Activated T-cell treated with anti-CD3 and anti-CD28 coated beads, Interleukin-2, amount 50 U/mL, for 4 hours (primary cell): Measurements from ENCODE around the gene FKBP5. TPM values are rescaled to one million over a fixed set of nuclear protein-coding genes. Genes with fewer than 3 reads are reported as not detected.
"Not testable (repeated sequence)": the region's sequence is repeated elsewhere in the genome, so short reads cannot be mapped to it uniquely, and the experiment has no call there.

ENCODE experiments used
- ATAC-seq, 2 donors: fragments of 200-7000 bp; cut with Tn5 transposase; one replicate each; pipeline ENCODE4 v1.10.0; 2021
- DNase-seq: peaks from one replicate; pipeline ENCODE4 v3.0.0-alpha.2; 2020
- H3K27me3 Mint-ChIP-seq: one replicate; pipeline ENCODE4 v1.8.0; 2021; ENCODE audit warnings: low read depth, mixed read lengths
- H3K36me3 Mint-ChIP-seq: one replicate; pipeline ENCODE4 v1.8.0; 2022; ENCODE audit warnings: mixed read lengths; ENCODE audit not compliant: insufficient read depth
- H3K4me1 Mint-ChIP-seq: one replicate; pipeline ENCODE4 v1.8.0; 2021; ENCODE audit warnings: low read depth, mixed read lengths
- H3K4me3 Mint-ChIP-seq: one replicate; pipeline ENCODE4 v1.8.0; 2021; ENCODE audit warnings: mild to moderate bottlenecking, moderate library complexity, mixed read lengths
- H3K9me3 Mint-ChIP-seq: one replicate; pipeline ENCODE4 v1.8.0; 2021; ENCODE audit warnings: mixed read lengths
- total RNA-seq, 3 donors: library from RNA; stranded (reverse); gene quantifications; one replicate each; pipeline ENCODE4 v1.2.1, GENCODE V29; 2021

Gene FKBP5
- total RNA-seq, 3 donors from 2014 or later, result 46.5 to 62.3 (median 59.9) TPM

- Mint-ChIP-seq H3K9me3 (no peaks in the 10 kb centered on the region), H3K4me1 (peaks cover 13% of the 10 kb centered on the region), H3K4me3 (no peak overlapping the region), H3K27me3 (no peaks in the 10 kb centered on the region), H3K36me3 (no peaks in the 10 kb centered on the region)
- ATAC-seq, result no peak
- no peak for DNase-seq
Observed at GRCh38 chr6:35690484-35690883, 1.8 kb upstream of the FKBP5 start.

DNA sequence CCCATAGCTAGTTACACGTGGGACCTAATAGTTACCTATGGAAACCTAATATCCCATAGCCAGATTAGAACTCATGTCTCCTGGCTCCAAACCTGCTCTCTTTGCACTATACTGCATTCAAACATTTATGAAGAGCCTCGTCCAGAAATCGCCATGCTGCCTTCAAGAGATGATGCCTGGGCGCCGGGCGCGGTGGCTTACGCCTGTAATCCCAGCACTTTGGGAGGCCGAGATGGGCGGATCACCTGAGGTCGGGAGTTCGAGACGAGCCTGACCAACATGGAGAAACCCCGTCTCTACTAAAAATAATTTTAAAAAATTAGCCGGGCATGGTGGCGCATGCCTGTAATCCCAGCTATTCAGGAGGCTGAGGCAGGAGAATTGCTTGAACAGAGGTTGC, 1.3 kb upstream of the FKBP5 start:
- peaks cover 13% of the 10 kb centered on the region for H3K4me1 Mint-ChIP-seq
- not testable (repeated sequence) for H3K36me3 Mint-ChIP-seq, H3K9me3 Mint-ChIP-seq, DNase-seq, H3K27me3 Mint-ChIP-seq, ATAC-seq
- peak overlapping the region; percentile 16 for H3K4me3 Mint-ChIP-seq

GRCh38 chr6:35687658-35688604, 784 bp downstream of the FKBP5 start:
- H3K9me3 Mint-ChIP-seq, result no peaks in the 10 kb centered on the region
- DNase-seq, result peak; percentile 46
- no peaks in the 10 kb centered on the region for H3K36me3 Mint-ChIP-seq
- H3K4me1 Mint-ChIP-seq, result peaks cover 12% of the 10 kb centered on the region
- peak overlapping the region; percentile 98 for H3K4me3 Mint-ChIP-seq
- H3K27me3 Mint-ChIP-seq, result no peaks in the 10 kb centered on the region
- ATAC-seq, result peak; percentile 56 to 60

DNA sequence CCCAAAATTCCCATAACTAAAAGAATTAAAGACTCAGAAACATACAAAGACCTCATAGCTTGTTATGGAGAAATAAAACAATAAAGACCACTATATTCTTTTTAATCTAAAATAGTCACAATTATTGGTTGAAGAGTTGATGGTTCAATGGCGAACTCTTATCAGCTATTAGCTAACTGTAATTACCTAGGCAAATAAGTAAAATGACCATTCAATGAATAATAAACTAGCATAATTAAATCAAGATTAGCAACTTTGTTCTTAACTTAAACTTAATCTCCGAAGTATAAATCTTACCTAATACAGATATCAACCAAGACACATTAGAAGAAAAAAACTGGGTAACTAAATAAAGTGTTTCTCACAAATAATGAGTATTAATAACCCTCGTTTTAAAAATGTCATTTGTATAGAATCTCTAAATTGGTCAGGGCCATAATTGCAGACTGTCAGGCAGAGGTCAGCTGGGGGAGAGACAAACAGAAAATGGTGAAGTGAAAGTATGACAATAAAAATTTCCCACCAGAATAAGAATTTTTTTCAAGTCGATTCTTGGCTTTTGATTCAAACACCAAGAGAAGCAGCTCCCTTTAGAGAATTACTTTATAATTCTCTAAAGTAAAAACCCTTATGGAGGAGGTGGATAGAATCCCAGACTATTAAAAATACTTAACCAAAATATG, 1.7 kb downstream of the FKBP5 start:
- no peaks in the 10 kb centered on the region for H3K27me3 Mint-ChIP-seq
- H3K9me3 Mint-ChIP-seq, result no peaks in the 10 kb centered on the region
- DNase-seq (no peak), ATAC-seq (no peak)
- peaks cover 19% of the 10 kb centered on the region for H3K4me1 Mint-ChIP-seq
- peak overlapping the region; percentile 98 for H3K4me3 Mint-ChIP-seq
- H3K36me3 Mint-ChIP-seq, result no peaks in the 10 kb centered on the region

- H3K27me3 Mint-ChIP-seq, result no peaks in the 10 kb centered on the region
- ATAC-seq (no peak), DNase-seq (no peak)
- no peaks in the 10 kb centered on the region for H3K9me3 Mint-ChIP-seq
- no peaks in the 10 kb centered on the region for H3K36me3 Mint-ChIP-seq
- H3K4me3 Mint-ChIP-seq, result peak overlapping the region; percentile 98
- H3K4me1 Mint-ChIP-seq, result peaks cover 24% of the 10 kb centered on the region
Observed at GRCh38 chr6:35686436-35686835, 2.3 kb downstream of the FKBP5 start.

- Mint-ChIP-seq H3K4me3 (no peak overlapping the region), H3K27me3 (no peaks in the 10 kb centered on the region), H3K9me3 (peaks cover 3% of the 10 kb centered on the region), H3K36me3 (peaks cover 3% of the 10 kb centered on the region), H3K4me1 (peaks cover 45% of the 10 kb centered on the region)
- ATAC-seq (no peak), DNase-seq (no peak)
Observed at GRCh38 chr6:35683267-35683666, 5.4 kb downstream of the FKBP5 start.

DNA sequence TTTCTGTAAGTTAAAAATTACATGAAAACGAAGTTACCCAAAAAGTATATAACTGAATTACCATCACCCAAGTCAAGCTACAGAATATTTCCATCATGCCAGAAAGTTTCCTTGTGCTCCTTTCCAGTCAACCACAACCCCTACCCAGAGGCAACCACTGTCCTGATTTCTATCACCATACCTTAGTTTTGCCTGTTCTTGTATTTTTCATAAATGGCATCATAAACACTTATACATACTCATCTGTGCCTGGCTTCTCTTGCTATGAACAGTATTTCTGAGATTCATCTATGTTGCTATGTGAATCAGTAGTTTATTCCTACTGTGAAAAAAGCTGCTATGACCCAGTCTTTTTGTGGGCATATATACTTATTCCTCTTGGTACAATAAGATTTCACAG, 7.4 kb downstream of the FKBP5 start:
- no peaks in the 10 kb centered on the region for H3K27me3 Mint-ChIP-seq
- H3K4me3 Mint-ChIP-seq, result no peak overlapping the region
- peak; percentile 89 to 93 for ATAC-seq
- H3K36me3 Mint-ChIP-seq, result peaks cover 3% of the 10 kb centered on the region
- peaks cover 56% of the 10 kb centered on the region for H3K4me1 Mint-ChIP-seq
- no peak for DNase-seq
- H3K9me3 Mint-ChIP-seq, result peaks cover 3% of the 10 kb centered on the region

- H3K4me1 Mint-ChIP-seq, result peaks cover 75% of the 10 kb centered on the region
- H3K27me3 Mint-ChIP-seq, result no peaks in the 10 kb centered on the region
- H3K9me3 Mint-ChIP-seq, result peaks cover 3% of the 10 kb centered on the region
- no peak overlapping the region for H3K4me3 Mint-ChIP-seq
- H3K36me3 Mint-ChIP-seq, result peaks cover 3% of the 10 kb centered on the region
- DNase-seq (no peak), ATAC-seq (no peak)
Observed at GRCh38 chr6:35679399-35679798, 9.3 kb downstream of the FKBP5 start.

- H3K4me3 Mint-ChIP-seq, result no peak overlapping the region
- no peaks in the 10 kb centered on the region for H3K27me3 Mint-ChIP-seq
- peaks cover 3% of the 10 kb centered on the region for H3K9me3 Mint-ChIP-seq
- ATAC-seq (no peak), DNase-seq (no peak)
- H3K4me1 Mint-ChIP-seq, result peaks cover 80% of the 10 kb centered on the region
- H3K36me3 Mint-ChIP-seq, result peaks cover 3% of the 10 kb centered on the region
Observed at GRCh38 chr6:35678814-35679213, 9.9 kb downstream of the FKBP5 start.

- H3K4me3 Mint-ChIP-seq, result peak overlapping the region; percentile 12
- H3K9me3 Mint-ChIP-seq, result peaks cover 3% of the 10 kb centered on the region
- H3K27me3 Mint-ChIP-seq, result no peaks in the 10 kb centered on the region
- no peak for ATAC-seq
- peaks cover 84% of the 10 kb centered on the region for H3K4me1 Mint-ChIP-seq
- H3K36me3 Mint-ChIP-seq, result peaks cover 3% of the 10 kb centered on the region
- DNase-seq, result no peak
Observed at GRCh38 chr6:35678021-35678654, 10.6 kb downstream of the FKBP5 start.

GRCh38 chr6:35677456-35677855, 11.3 kb downstream of the FKBP5 start:
- Mint-ChIP-seq H3K4me1 (peaks cover 87% of the 10 kb centered on the region), H3K36me3 (peaks cover 3% of the 10 kb centered on the region), H3K27me3 (no peaks in the 10 kb centered on the region), H3K4me3 (peak overlapping the region; percentile 12), H3K9me3 (peaks cover 3% of the 10 kb centered on the region)
- ATAC-seq, result no peak
- DNase-seq, result no peak

DNA sequence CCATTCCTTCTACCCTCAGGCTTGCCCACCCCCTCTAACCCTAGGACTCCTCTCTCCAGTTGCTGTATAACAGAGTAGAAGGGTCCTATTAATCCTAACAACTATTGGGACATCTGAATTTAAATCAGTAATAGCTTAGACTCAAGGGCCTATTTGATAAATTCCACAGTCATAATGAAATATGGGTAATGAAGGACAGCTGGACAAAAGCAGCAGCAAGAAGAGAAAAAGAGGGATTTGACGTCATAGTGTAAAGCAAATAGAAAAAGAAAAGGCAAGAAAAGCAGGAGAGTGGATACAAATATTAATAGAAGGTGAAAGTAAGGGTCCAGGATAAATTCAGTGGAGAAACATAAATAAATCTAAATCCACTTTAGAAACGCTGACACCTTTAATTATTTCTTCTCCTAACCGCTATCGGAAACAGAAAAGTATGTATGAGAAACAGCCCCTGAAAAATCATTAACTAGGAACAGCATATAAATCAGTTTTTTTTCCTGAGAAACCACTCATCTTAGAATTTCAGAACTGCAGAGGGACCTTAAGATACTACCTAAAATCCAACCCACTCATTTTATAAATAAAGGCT, 12.8 kb downstream of the FKBP5 start:
- H3K27me3 Mint-ChIP-seq, result no peaks in the 10 kb centered on the region
- no peak overlapping the region for H3K4me3 Mint-ChIP-seq

GRCh38 chr6:35674594-35674993, 14.1 kb downstream of the FKBP5 start:
- peaks cover 3% of the 10 kb centered on the region for H3K9me3 Mint-ChIP-seq
- DNase-seq, result no peak
- H3K4me1 Mint-ChIP-seq, result peaks cover 81% of the 10 kb centered on the region
- H3K36me3 Mint-ChIP-seq, result peaks cover 3% of the 10 kb centered on the region
- H3K27me3 Mint-ChIP-seq, result no peaks in the 10 kb centered on the region
- no peak for ATAC-seq
- no peak overlapping the region for H3K4me3 Mint-ChIP-seq

More for the DNA sequence above, 12.8 kb downstream of the FKBP5 start:
- no peak for ATAC-seq
- peaks cover 3% of the 10 kb centered on the region for H3K9me3 Mint-ChIP-seq
- H3K36me3 Mint-ChIP-seq, result peaks cover 3% of the 10 kb centered on the region
- no peak for DNase-seq
- peaks cover 81% of the 10 kb centered on the region for H3K4me1 Mint-ChIP-seq

DNA sequence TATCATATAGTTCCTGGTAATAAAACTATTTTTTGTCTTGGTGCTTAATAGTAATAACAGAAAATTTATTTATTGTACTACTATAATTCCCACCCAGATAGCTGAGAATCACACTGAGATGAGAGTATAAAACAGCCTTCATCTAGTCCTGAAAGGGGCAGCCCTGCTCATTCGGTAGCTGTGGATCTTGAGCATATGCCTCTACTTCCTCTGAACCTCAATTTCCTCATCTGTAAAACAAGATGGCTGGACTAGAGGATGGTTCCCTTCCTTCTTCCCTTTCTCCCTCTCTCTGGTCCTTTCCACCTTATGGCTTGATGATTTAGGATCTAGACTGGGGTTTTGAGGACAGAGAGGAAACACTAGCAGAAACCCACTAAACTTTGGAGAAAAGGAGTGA, 15.0 kb downstream of the FKBP5 start:
- DNase-seq (no peak), ATAC-seq (no peak)
- H3K9me3 Mint-ChIP-seq, result no peaks in the 10 kb centered on the region
- peak overlapping the region; percentile 8 for H3K4me3 Mint-ChIP-seq
- H3K27me3 Mint-ChIP-seq, result no peaks in the 10 kb centered on the region
- peaks cover 81% of the 10 kb centered on the region for H3K4me1 Mint-ChIP-seq
- no peaks in the 10 kb centered on the region for H3K36me3 Mint-ChIP-seq
